ENCODE data around the gene FADD.
A peak's percentile ranks its signal among the peaks of the same experiment; 100 is the strongest.

Gene FADD, protein sequence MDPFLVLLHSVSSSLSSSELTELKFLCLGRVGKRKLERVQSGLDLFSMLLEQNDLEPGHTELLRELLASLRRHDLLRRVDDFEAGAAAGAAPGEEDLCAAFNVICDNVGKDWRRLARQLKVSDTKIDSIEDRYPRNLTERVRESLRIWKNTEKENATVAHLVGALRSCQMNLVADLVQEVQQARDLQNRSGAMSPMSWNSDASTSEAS

DNA sequence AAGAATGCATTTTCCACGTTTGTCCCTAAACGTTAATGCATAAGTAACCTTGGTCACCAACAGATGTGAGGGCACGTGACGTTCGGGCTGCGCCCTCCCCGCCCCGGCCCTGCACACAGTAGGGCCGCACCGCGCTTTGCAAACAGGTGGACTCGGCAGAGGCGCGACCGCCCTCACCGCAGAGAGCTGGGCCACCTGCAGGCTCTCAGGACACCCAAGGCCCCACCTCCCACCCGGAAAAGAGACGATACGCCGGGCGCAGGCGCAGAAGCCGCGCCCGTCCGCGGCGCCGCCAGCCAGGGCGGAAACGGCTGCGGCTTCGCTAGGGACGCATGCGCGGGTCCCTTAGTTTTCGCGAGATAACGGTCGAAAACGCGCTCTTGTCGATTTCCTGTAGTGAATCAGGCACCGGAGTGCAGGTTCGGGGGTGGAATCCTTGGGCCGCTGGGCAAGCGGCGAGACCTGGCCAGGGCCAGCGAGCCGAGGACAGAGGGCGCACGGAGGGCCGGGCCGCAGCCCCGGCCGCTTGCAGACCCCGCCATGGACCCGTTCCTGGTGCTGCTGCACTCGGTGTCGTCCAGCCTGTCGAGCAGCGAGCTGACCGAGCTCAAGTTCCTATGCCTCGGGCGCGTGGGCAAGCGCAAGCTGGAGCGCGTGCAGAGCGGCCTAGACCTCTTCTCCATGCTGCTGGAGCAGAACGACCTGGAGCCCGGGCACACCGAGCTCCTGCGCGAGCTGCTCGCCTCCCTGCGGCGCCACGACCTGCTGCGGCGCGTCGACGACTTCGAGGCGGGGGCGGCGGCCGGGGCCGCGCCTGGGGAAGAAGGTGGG lies at the start of gene FADD:
Gene FADD (plus strand): TSS at position 377 of the 831 bp plus-strand sequence. CDS start 164 bp downstream, at position 541.
- DNase-seq (ENCODE audit: low read depth, low spot score): peak; percentile 77

DNA sequence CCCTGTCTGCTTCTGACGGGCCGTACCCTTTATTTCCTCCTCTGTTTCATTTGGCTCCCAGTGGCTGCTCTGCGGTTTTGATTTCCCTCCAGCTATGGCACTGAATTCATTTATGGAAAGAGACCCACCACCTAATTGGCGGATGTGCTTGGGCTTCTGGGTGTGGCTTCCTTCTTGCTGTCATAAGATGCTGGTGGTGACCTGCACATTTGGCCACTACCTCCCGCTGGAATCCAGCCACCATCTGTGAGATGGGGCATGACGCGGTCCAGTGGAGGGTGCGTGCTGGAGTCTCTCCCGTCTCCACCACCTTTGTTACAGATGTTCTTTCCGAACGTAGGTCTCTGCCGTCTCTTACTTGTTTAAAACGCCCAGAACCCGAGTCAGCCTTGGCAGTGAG lies 47.7 kb upstream of the FADD start:
- DNase-seq (ENCODE audit: low read depth, low spot score): no peak

DNA sequence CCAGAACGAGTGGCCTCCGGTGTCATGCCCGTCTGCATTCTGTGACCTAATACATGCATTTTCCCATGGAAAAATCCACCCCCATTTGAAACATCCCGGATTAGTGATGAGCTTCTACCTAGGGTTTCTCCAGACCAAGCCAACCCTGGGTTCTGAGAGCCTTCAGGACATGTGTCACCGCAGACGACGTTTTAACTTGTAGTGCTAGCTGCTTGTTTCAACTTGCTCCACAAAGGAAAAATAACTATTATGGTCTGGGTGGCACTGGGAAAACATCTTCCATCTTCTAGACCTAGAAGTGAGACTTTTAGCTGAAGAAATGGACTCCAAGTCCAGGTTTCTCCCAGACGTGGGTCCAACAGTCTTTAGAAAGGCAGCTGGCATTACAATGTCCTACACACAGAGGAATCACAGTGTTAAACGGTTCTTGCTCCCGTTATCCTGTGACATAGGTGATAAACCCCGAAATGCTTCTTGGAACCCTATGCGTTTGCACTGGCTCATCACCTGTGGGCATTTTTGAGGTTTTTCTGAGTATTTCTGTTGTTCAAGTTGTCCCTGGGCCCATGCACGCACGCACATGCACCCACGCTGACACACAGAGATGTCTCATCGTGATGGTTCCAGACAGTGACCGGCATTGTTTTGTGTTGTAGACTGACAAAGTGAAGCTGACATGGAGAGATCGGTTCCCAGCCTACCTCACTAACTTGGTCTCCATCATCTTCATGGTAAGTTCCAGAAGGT lies 46.6 kb upstream of the FADD start:
- DNase-seq (ENCODE audit: low read depth, low spot score): no peak

DNA sequence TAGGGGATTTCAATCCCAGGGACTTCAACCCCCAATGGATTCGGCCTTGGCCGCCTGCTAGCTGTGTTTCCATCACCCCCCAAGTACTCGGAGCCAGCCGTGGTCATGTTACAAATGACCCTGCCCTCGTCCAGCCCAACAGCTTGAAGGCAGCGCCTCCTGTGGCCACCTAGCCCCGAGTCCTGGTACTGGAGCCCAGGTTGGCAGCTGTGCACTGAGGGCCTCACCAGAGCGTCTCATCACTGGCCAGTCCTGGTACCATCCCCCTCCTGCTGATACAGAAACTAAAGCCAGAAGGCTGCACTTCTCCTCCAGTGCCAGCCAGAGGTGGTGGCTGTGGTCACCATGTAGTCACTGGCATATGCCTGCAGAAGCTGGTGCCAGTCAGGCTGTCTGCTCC lies 44.9 kb upstream of the FADD start:
- DNase-seq (ENCODE audit: low read depth, low spot score): no peak

DNA sequence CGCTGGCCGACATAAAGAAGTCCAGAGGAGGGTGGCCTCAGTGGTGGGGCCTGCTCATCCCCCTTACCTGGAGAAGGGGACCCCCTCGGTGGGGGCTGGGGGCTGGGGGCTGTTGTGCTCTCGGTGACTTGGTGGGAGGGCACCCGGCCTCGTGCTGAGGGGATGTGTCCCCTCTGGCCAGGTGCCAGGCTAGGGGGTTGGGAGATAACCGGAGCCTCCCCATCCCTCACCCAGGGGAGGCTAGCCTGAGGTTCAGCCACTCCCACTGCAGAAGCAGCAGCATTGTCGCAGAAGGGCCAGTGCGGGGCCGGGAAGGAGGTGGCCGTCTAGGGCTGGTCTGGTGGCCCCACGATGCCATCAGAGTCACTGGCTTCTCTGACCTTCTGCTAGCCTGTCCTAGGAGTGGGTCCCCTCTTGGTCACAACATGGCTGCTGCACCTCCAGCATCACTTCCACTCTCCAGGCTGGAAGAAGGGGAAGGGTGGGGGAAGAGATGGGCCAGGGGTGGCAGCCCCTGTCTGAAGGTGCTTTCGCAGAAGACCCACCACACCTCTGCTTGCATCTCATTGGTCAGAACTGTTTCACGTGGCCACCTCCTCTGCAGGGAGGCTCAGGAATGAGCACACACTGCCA lies 44.2 kb upstream of the FADD start:
- DNase-seq (ENCODE audit: low read depth, low spot score): no peak

DNA sequence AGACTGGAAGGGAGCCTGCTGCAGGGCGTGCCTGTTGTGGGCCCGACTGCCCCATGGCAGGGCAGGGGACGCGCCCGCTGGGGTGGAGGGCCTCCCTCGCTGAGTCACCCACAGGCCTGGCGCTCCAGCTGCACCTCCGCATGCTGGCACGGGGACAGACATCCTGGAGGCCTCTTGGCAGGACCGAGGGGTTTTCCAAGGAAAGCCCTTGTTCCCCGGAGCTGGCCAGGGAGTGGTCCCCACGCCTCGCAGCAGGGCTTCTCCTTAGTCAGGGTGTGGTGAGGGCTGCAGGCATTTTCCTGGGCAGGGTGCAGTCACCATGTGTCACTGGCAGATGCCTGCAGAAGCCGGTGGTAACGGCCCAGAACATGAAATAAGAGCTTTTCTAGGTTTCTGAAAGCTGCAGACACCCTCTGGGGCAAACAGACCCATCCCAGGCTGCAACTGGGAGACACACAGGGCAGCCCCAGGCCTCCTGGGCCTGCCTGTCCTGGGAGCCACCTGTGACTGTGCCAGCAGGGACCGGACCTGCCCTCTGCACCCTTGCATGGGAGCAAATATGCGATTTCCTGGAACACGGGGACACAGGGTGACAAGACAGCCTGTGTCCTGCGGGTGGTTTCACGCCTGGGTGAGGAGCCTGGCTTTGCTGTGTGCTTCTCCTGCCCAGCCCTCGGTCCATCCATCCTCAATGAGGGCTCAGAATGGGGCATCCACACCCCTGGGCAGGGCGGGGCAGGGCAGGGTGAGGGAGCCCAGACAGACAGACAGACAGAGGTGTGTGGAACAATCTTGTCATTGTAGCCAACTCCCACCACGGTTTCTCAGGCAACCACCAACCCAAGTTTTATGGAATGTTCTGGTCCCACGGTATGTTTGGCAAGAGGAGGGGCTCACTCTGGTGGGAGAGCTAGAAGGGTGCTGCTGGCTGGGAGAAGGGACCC lies 43.2 kb upstream of the FADD start:
- DNase-seq (ENCODE audit: low read depth, low spot score): no peak

DNA sequence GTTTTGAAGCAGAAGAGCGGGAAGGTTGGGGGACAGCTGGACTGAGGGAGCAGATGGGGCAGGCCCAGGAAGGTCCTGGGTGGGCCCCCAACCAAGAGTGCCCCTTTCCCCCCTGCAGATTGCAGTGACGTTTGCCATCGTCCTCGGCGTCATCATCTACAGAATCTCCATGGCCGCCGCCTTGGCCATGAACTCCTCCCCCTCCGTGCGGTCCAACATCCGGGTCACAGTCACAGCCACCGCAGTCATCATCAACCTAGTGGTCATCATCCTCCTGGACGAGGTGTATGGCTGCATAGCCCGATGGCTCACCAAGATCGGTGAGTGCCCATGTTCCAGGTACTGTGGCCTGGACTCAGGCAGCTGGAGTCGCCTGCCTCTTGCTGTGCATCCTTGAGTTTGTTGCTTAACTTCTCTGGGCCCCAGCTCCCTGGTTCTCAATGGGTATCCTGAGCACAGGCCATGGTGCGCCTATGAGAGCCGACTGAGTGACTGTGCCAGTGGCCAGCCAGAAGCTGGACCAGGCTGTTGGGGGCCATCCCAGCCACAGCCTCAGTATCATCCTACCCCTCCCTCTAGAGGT lies 42.0 kb upstream of the FADD start:
- no peak for DNase-seq (ENCODE audit: low read depth, low spot score)

DNA sequence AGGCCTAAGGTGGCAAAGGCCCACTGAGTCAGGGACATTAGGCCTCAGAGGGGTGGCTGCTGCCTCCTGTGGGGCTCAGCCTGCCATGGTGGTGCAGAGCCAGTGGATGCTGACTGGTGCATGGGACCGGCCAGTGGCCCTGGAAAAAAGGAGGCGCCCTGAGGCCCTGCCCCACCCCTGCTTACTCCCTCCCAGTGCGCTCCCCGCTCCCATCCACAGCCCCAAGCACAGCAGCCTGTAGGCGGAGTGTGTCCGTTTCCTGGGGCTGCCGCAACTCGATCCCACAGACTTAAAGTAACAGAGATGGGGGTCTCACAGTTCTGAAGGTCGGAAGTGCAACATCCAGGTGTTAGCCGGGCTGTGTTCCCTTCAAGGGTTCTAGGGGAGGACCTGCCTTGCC lies 38.4 kb upstream of the FADD start:
- no peak for DNase-seq (ENCODE audit: low read depth, low spot score)

DNA sequence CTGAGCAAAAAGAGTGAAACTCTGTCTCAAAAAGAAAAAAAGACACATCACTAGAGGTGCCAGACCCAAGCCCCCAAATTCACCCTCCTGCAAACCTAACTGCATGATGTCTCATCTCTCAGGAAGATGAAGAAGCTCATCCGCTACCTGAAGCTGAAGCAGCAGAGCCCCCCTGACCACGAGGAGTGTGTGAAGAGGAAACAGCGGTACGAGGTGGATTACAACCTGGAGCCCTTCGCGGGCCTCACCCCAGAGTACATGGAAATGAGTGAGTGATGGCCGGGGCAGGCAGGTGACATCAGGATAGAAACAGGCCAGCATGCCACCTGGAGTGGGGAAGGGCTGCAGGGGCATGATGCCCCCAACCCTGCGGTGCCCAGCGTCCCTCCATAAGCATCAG lies 36.0 kb upstream of the FADD start:
- no peak for DNase-seq (ENCODE audit: low read depth, low spot score)

DNA sequence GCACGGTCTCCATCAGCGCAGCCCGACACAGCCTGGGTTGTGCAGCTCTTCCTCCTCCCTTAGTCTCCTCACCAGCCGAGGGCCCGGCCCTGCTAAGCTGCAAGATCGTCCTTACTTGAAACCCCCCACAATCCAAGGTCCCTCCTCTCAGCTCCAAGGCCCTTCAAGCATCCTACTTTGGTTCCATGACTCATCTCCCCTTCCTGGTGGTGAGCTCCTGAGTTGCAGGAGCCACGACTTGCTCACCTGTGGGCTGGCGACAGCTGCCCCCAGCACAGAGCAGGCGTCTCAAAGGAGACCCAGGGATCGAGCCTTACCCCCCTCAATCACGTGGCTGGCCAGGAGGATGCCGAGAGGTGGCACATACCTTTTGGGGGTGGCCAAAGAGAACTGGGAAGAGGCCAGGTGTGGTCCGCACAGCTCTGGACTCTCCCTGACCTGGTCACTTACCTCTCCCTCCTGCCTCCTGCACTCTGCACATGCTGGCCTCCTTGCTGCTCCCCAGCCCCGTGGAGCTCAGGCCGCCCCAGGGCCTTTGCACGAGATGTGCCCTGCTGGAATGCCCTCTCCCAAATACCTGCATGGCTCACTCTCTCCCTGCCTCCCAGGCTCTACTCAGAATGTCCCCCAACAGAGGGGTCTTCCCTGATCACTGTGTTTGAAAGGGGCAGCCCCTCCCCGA lies 35.2 kb upstream of the FADD start:
- no peak for DNase-seq (ENCODE audit: low read depth, low spot score)

DNA sequence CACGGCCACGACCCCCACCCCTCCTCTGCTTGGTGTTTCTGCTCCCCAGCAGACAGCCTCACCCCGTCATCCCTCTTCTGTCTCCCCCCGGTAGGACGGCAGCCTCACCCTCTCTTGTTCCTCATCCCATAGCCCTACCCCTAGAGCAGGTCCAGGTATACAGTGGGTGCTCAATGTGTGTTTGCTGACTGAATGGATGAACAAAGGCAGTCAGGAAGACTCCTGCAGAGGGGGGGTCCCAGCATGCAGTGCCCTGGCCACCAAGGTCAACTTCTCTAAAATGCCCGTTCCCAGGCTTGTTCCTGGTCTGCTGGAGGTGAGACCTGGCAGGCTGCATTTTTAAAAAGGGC lies 34.7 kb upstream of the FADD start:
- DNase-seq (ENCODE audit: low read depth, low spot score): no peak

DNA sequence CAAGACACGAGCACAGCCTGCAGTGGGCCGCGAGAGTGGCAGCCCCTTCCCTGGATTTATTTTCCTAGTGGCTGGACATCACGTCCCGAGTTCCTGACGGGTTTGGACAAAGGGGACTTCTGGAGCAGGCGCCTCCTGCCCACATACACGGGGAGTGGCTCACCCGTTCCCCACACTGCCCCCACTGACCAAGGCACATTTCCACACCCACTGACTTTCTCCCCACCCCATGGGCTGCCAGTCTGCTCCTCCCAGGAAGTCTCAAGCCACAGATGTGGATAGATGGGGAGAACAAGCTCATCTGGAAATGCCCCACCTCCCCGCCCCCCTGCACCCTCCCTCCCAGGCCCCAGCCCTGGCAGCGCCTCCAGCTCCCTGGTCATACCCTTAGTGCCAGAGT lies 34.0 kb upstream of the FADD start:
- DNase-seq (ENCODE audit: low read depth, low spot score): no peak

DNA sequence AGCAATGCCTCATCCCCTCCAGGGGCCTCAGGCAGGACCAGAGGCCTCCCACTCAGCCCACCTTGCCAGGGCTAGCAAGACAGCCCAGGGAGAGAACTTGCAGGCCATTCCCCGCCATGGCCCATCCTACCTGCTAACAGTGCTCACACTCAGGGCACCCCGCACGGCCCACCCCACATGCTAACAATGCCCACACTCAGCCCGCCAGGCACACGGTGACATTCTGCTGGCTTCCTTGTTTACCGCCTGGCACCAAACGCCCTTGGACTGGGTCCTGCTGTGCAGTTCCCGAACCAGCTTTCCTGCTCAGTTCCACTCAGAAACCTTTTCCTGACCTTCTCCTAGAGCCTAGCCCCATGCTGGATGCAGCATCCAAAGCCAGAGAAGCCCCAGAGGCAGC lies 33.5 kb upstream of the FADD start:
- no peak for DNase-seq (ENCODE audit: low read depth, low spot score)

DNA sequence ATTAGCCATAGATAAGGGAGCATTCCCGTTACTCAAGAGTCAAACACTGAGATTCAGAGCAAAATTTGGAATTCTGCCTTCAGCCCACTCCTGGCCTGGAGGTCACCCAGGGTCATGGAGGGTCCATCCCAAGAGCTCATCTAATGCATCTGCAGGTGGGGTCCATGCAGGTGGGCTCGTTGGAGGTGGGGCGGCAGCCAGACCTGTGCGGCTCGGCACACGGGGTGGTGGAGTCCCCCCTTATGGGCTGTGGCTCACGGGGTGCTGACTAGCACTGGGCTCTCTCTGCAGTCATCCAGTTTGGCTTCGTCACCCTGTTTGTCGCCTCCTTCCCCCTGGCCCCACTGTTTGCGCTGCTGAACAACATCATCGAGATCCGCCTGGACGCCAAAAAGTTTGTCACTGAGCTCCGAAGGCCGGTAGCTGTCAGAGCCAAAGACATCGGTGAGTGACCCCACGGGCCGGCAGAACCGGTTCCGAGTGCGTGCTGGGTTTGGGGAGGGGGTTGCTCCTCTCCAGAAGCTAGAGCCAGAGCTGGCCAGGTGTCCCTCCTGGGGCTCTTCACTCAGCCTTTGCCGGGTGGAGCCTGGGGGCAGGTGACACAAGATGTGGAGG lies 32.4 kb upstream of the FADD start:
- no peak for DNase-seq (ENCODE audit: low read depth, low spot score)

DNA sequence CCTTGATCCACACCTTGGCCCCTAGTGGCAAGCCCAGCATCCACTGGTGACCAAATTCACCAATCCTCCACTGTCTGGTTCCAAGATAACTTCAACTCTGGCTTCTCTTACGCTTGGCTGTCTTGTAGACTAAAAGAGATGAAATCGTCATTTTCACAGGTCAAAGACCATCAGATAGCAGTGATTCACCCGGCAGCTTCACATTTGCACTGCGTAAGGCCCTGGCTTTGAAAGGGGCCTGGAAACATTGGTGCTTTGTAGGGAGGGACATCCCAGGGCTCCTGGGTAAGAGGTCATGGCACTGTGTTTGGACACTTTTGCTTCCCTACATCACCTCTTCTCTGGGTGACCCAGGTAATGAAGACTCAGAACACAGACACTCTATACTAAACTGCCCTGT lies 30.1 kb upstream of the FADD start:
- no peak for DNase-seq (ENCODE audit: low read depth, low spot score)

DNA sequence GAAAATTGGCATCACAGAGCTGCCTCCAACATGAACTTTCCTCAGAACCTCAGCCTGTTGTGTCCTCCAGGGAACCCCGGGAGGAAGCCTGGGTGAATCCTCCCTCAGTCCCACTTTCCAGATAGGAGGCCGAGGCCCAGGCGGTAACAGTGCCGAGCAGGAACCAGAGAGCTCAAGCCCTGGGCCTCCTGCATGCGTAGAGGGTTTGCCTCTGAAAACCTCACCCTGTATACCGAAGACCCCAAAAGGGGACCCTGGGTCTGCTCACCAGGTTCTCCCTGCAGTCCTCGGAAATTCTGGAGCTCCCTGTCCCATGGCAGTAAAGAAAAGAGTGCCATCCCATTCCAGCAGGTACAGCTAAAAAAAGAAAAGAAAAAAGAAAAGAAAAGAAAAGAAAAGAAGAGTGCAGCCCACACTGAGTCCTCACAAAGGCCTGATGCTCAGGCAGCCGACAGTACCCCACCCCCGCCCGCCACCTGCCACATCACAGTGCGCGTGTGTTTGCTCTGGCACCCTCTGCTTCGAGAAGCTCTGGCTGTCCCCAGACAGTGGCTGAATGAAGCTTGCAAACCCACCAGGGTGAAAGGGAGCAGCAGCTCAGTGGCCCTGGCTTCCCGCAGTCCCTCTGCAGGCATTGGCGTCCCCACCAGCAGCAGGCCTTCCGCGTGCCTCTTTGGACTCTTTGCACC lies 28.4 kb upstream of the FADD start:
- no peak for DNase-seq (ENCODE audit: low read depth, low spot score)

DNA sequence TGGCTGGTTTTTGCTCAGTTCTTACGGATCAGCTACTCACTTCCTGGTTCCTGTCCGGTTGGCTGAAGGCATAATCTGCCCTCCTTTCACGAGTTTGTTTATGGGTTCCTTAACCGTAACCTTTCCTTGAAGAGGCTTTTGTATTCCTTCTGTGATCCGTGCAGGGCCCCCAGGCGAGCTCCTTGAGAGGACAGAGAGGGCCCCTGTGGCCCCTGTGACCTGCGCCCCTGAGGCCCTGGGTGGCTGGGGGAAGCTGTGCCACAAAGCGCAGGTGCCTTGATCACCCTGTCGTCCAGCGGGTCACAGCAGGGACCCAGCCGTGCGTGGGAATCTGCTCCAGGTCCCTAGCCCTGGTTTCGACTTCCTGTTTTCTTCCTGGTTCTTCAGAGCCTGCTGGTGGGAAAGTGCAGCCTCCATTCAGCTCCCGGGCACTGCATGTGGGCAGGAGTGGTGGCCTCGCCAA lies 27.8 kb upstream of the FADD start:
- DNase-seq (ENCODE audit: low read depth, low spot score): no peak

DNA sequence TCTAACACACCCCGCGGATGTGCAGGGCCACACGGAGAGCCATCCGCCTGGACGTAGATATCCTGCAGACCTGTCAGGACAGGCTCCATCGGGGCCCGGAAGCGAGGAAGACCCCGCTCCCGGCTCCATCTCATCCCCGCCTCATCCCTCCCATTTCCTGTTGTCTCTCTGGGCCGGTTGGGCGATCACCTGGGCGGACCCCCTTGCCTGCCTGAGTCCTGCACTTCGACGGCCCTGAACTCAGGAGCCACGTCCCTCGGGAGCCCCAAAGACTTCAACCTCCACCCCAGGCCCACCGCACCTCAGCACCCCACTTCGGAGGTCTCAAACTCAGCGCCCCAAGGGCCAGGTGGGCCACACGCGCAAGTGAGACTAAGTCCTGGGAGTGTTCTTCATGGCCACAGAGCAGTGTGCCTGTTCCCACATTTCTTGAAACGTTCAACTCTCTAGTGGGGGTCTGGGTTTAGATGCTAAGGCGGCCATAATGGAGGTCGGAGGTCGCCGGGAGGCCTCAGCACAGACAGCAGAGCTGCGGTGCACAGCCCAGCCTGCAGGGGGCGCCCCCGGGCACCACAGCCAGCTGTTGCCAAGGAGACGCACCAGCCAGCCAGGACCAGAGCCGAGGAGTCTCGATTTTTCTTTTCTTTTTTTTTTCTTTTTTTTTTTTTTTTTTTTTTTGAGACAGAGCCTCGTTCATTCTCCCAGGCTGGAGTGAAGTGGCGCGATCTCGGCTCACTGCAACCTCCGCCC lies 26.0 kb upstream of the FADD start:
- DNase-seq (ENCODE audit: low read depth, low spot score): no peak

Measured in smooth muscle cell of the brain vasculature (primary cell).